H1 (cell line): Measurements from ENCODE around the gene TNRC6B. TPM values are rescaled to one million over a fixed set of nuclear protein-coding genes. Genes with fewer than 3 reads are reported as not detected.

Experiments used
- CTCF ChIA-PET: fragments of 300-600 bp; sonication (Branson Sonifier 250); formaldehyde crosslinking; loops from one replicate; lab custom pipeline; 2021; ENCODE audit not compliant: partially characterized antibody; lab: Charles Lee
- POLR2A ChIA-PET: fragments of 300-600 bp; sonication (Branson Sonifier 250); formaldehyde crosslinking; loops from one replicate; lab custom pipeline; 2021; ENCODE audit warnings: inconsistent platforms; ENCODE audit not compliant: partially characterized antibody; lab: Charles Lee
- DNase-seq, 2 experiments: peaks; one replicate each; pipeline versions ENCODE4 v3.0.0 to v3.0.0-alpha.2; 2010 to 2022; ENCODE audit warnings: low spot score in 2 of 2, low read depth in 1 of 2, mixed read lengths in 1 of 2
- FAIRE-seq: peaks from 2 replicates; lab custom pipeline; 2011; peaks lifted over from hg19 to GRCh38; lab: Jason Lieb, UNC
- H2AFZ ChIP-seq: 2 replicates; pipeline ENCODE4 v1.8.1; 2012; ENCODE audit warnings: low read length, inconsistent platforms
- H2AK5ac ChIP-seq: 2 replicates; pipeline ENCODE4 v1.6.1; 2013; ENCODE audit warnings: low read depth, low read length
- H2BK120ac ChIP-seq: replicated peaks from 2 replicates; pipeline ENCODE3; 2013; ENCODE audit warnings: low read depth, low read length, inconsistent platforms
- H2BK12ac ChIP-seq: 2 replicates; pipeline ENCODE4 v1.6.1; 2013; ENCODE audit warnings: low read depth, low read length
- H2BK15ac ChIP-seq: 2 replicates; pipeline ENCODE4 v1.6.1; 2013; ENCODE audit warnings: low read length
- H2BK20ac ChIP-seq: 2 replicates; pipeline ENCODE4 v1.6.1; 2013; ENCODE audit warnings: low read length
- H2BK5ac ChIP-seq: 2 replicates; pipeline ENCODE4 v1.6.1; 2013; ENCODE audit warnings: low read depth, low read length
- H3K14ac ChIP-seq: 2 replicates; pipeline ENCODE4 v1.6.1; 2013; ENCODE audit warnings: inconsistent platforms; ENCODE audit not compliant: insufficient read length
- H3K18ac ChIP-seq: 2 replicates; pipeline ENCODE4 v1.6.1; 2013; ENCODE audit warnings: low read length; ENCODE audit errors: extremely low read depth
- H3K23ac ChIP-seq: 2 replicates; pipeline ENCODE4 v1.6.1; 2013; ENCODE audit warnings: inconsistent platforms; ENCODE audit not compliant: insufficient read length
- H3K23me2 ChIP-seq: 2 replicates; pipeline ENCODE4 v1.6.1; 2013; ENCODE audit warnings: low read depth, low read length
- H3K27ac ChIP-seq: 2 replicates; pipeline ENCODE4 v1.6.1; 2011; ENCODE audit warnings: low read depth, low read length, inconsistent platforms
- H3K27me3 ChIP-seq, 4 experiments: replicated peaks in 1 of 4; 1 replicate in 1 of 4; 2 replicates in 3 of 4; pipeline versions ENCODE4 v1.6.1 to v1.8.1; 2011 to 2013; ENCODE audit warnings: low read length in 3 of 4, mild to moderate bottlenecking in 3 of 4, inconsistent platforms in 2 of 4, mixed read lengths in 2 of 4, moderate library complexity in 1 of 4; ENCODE audit not compliant: control insufficient read depth in 3 of 4, insufficient read depth in 3 of 4; ENCODE audit errors: extremely low read depth in 1 of 4
- H3K36me3 ChIP-seq, 4 experiments: 2 replicates each; pipeline versions ENCODE4 v1.6.1 to v1.8.1; 2011 to 2013; ENCODE audit warnings: mild to moderate bottlenecking in 4 of 4, low read length in 3 of 4, moderate library complexity in 2 of 4, control low read depth in 1 of 4, inconsistent platforms in 1 of 4; ENCODE audit not compliant: insufficient read depth in 4 of 4, control insufficient read depth in 2 of 4
- H3K4ac ChIP-seq: replicated peaks from 2 replicates; pipeline ENCODE3; 2013; ENCODE audit warnings: low read length, low read depth, mixed read lengths, inconsistent platforms; ENCODE audit not compliant: insufficient read length
- H3K4me1 ChIP-seq, 4 experiments: replicated peaks in 1 of 4; 1 replicate in 1 of 4; 2 replicates in 3 of 4; pipeline versions ENCODE4 v1.6.1 to v1.8.1; 2011 to 2013; ENCODE audit warnings: low read length in 3 of 4, inconsistent platforms in 2 of 4, mixed read lengths in 1 of 4; ENCODE audit not compliant: insufficient read depth in 4 of 4, control insufficient read depth in 3 of 4
- H3K4me2 ChIP-seq, 2 experiments: 2 replicates each; pipeline versions ENCODE4 v1.6.1 to v1.8.1; 2011 to 2013; ENCODE audit warnings: low read depth in 2 of 2, low read length in 2 of 2, control low read depth in 1 of 2, inconsistent platforms in 1 of 2, mild to moderate bottlenecking in 1 of 2; ENCODE audit not compliant: insufficient read depth in 1 of 2
- H3K4me3 ChIP-seq, 4 experiments: fragments of 200-600, 300-600 bp in 1 of 4; sonication (generic), shearing (Covaris generic), sonication (Bioruptor Twin) in 1 of 4; 2 replicates each; pipeline versions ENCODE4 v1.5.1 to v1.8.1; 2011 to 2016; ENCODE audit warnings: low read length in 4 of 4, low read depth in 3 of 4, control low read depth in 2 of 4, inconsistent platforms in 2 of 4, mild to moderate bottlenecking in 2 of 4, mixed read lengths in 1 of 4, moderate library complexity in 1 of 4; ENCODE audit not compliant: insufficient read depth in 2 of 4; ENCODE audit errors: extremely low read depth in 1 of 4
- H3K56ac ChIP-seq: replicated peaks from 2 replicates; pipeline ENCODE3; 2013; ENCODE audit warnings: low read depth, mild to moderate bottlenecking, mixed read lengths, low read length, inconsistent platforms; ENCODE audit not compliant: insufficient read length
- H3K79me1 ChIP-seq: 2 replicates; pipeline ENCODE4 v1.6.1; 2013; ENCODE audit warnings: low read depth, low read length, control low read depth
- H3K79me2 ChIP-seq, 2 experiments: 2 replicates each; pipeline versions ENCODE4 v1.6.1 to v1.8.1; 2012 to 2013; ENCODE audit warnings: low read length in 2 of 2, mild to moderate bottlenecking in 2 of 2, inconsistent platforms in 1 of 2; ENCODE audit not compliant: insufficient read depth in 2 of 2, control insufficient read depth in 1 of 2
- H3K9ac ChIP-seq, 4 experiments: replicated peaks in 1 of 4; 1 replicate in 1 of 4; 2 replicates in 3 of 4; pipeline versions ENCODE4 v1.6.1 to v1.8.1; 2011 to 2013; ENCODE audit warnings: low read depth in 3 of 4, low read length in 3 of 4, control low read depth in 2 of 4, mild to moderate bottlenecking in 2 of 4, moderate library complexity in 2 of 4, inconsistent platforms in 1 of 4; ENCODE audit errors: extremely low read depth in 1 of 4
- H3K9me3 ChIP-seq, 2 experiments: 2 replicates each; pipeline versions ENCODE4 v1.6.1 to v1.8.1; 2012 to 2013; ENCODE audit warnings: mild to moderate bottlenecking in 2 of 2, moderate library complexity in 2 of 2, control low read depth in 1 of 2, inconsistent platforms in 1 of 2, low read depth in 1 of 2, low read length in 1 of 2, mixed read lengths in 1 of 2; ENCODE audit not compliant: insufficient read depth in 2 of 2
- H4K20me1 ChIP-seq, 2 experiments: replicated peaks in 1 of 2; 2 replicates each; pipeline versions ENCODE3 to v1.8.1; 2011 to 2013; ENCODE audit warnings: inconsistent platforms in 2 of 2, low read length in 2 of 2, mild to moderate bottlenecking in 1 of 2; ENCODE audit not compliant: insufficient read depth in 2 of 2, control insufficient read depth in 1 of 2
- H4K5ac ChIP-seq: 2 replicates; pipeline ENCODE4 v1.6.1; 2013; ENCODE audit warnings: low read length, low read depth, mixed read lengths, inconsistent platforms; ENCODE audit not compliant: insufficient read length
- H4K8ac ChIP-seq: 2 replicates; pipeline ENCODE4 v1.8.0; 2013; ENCODE audit warnings: mild to moderate bottlenecking, moderate library complexity, low read length, inconsistent platforms; ENCODE audit not compliant: insufficient read depth; ENCODE audit errors: extremely low read depth
- H4K91ac ChIP-seq: replicated peaks from 2 replicates; pipeline ENCODE3; 2013; ENCODE audit warnings: low read length, mixed read lengths, inconsistent platforms; ENCODE audit not compliant: insufficient read length
- CBX5 ChIP-seq: fragments of 300-800, 300-1000 bp; sonication (generic); IDR thresholded peaks from 2 replicates; pipeline ENCODE4 v1.7.1; 2016; ENCODE audit warnings: antibody characterized with exemption, low read length, low read depth
- RBBP5 ChIP-seq: IDR thresholded peaks from 2 replicates; pipeline ENCODE4 v1.7.1; 2012; ENCODE audit warnings: low read depth, mild to moderate bottlenecking, inconsistent platforms, low read length, moderate library complexity, borderline replicate concordance
- SIN3A ChIP-seq, 2 experiments: IDR thresholded peaks in 1 of 2; conservative IDR thresholded peaks in 1 of 2; 2 replicates each; pipeline ENCODE4 v1.6.1; 2011 to 2012; ENCODE audit warnings: low read length in 2 of 2, improper control_type of control experiment in 1 of 2, low read depth in 1 of 2, mild to moderate bottlenecking in 1 of 2
- TCF12 ChIP-seq: IDR thresholded peaks from 2 replicates; pipeline ENCODE4 v1.6.1; 2011; ENCODE audit warnings: low read depth, mild to moderate bottlenecking, low read length
- USF2 ChIP-seq: IDR thresholded peaks from 2 replicates; pipeline ENCODE4 v1.6.1; 2011; ENCODE audit warnings: low read length, improper control_type of control experiment
- ZNF274 ChIP-seq: IDR thresholded peaks from 2 replicates; pipeline ENCODE4 v1.7.0; 2012; ENCODE audit warnings: low read length, borderline replicate concordance; ENCODE audit errors: extremely low read depth
- WGBS, 2 experiments: shearing (Covaris generic) in 1 of 2; methylation state at CpG; one replicate each; pipeline versions ENCODE4 v1.1.6 to v1.1.7; 2013 to 2015; ENCODE audit warnings: low lambda C conversion rate in 2 of 2, mixed read lengths in 2 of 2, inconsistent platforms in 1 of 2, low coverage in 1 of 2, missing lambda C conversion rate in 1 of 2; ENCODE audit not compliant: insufficient replicate concordance in 2 of 2, insufficient coverage in 1 of 2, insufficient read length in 1 of 2; ENCODE audit errors: extremely low coverage in 1 of 2, missing lambda C conversion rate in 1 of 2; 5-methylcytosine and 5-hydroxymethylcytosine counted together
- polyA plus RNA-seq, 7 experiments: library from polyadenylated mRNA; depleted of rRNA in 3 of 7; stranded (reverse) in 5 of 7; unstranded in 2 of 7; fragments of >200 nt in 5 of 7; fragments of 200-250 nt in 2 of 7; gene quantifications; 1 replicate in 5 of 7; 2 replicates in 1 of 7; 4 replicates in 1 of 7; pipeline versions ENCODE4 v1.2.1 to v1.2.3, GENCODE V29; 2011 to 2013; ENCODE audit warnings: missing spikeins in 2 of 7, mixed read lengths in 2 of 7
- total RNA-seq: library from RNA; stranded (reverse); fragmentation: NEBNext Ultra II Directional; extraction: Animal tissue kit (Norgen Biotek cat#: 25700); gene quantifications from 2 replicates; pipeline ENCODE4 v1.2.1, GENCODE V29; 2021

TNRC6B gene
- total and polyA plus RNA-seq, 2 of the 8 experiments (the other 6 are each of a cell fraction or from before 2014, with no cell fraction given) = 12.5 to 48.9 TPM

GRCh38 chr22:40263191-40263590 is 85.5 kb downstream of the TNRC6B start:
- H3K23ac ChIP-seq = no peak overlapping the region
- no peak overlapping the region for H3K18ac ChIP-seq
- CTCF ChIA-PET = interaction anchor here (0.6 to 2.3 kb wide), 4 partner anchors 14 to 179 kb away, joined by 3 to 6 read pairs (median 4); no protein-coding TSS in a partner anchor
- H2AFZ ChIP-seq = no peak overlapping the region
- no peak overlapping the region for H2BK15ac ChIP-seq
- peaks cover 3 to 40% of the 10 kb centered on the region in 2 experiments for H3K79me2 ChIP-seq
- TF ChIP-seq RBBP5 = no peak
- no peak for TF ChIP-seq SIN3A (conservative IDR thresholded peaks at IDR 0.05 in 1 of 2, IDR thresholded peaks at IDR 0.05 in 1 of 2; ENCODE audit: low read depth in 1 of 2, low read length in 2 of 2)
- no peak for TF ChIP-seq TCF12
- TF ChIP-seq CBX5 = no peak
- TF ChIP-seq USF2 = no peak
- TF ChIP-seq ZNF274 = no peak
- TF ChIP-seq, all 59 proteins: peak for 0
- H2AK5ac ChIP-seq = no peak overlapping the region
- H2BK120ac ChIP-seq = no peak overlapping the region
- no peak overlapping the region for H4K5ac ChIP-seq
- peaks cover 6% of the 10 kb centered on the region for H3K79me1 ChIP-seq
- no peak overlapping the region for H3K9ac ChIP-seq
- no peaks in the 10 kb centered on the region for H3K23me2 ChIP-seq
- no peak overlapping the region for H3K4me3 ChIP-seq
- no peak for DNase-seq
- no peaks in the 10 kb centered on the region for H3K4me1 ChIP-seq
- no peak overlapping the region for H4K91ac ChIP-seq
- H2BK20ac ChIP-seq = no peak overlapping the region
- no peak overlapping the region for H3K14ac ChIP-seq
- POLR2A ChIA-PET = interaction anchor here (0.6 to 1.1 kb wide), 5 partner anchors 9 to 72 kb away, joined by 3 read pairs; no protein-coding TSS in a partner anchor
- WGBS, 2 experiments = 90% methylated on average over 7 of the region's 7 CpGs; no CpG with 5 or more reads in 1 of the 2 experiments
- no peak for FAIRE-seq
- peaks cover 5 to 9% of the 10 kb centered on the region in 2 experiments for H4K20me1 ChIP-seq
- no peak overlapping the region for H2BK5ac ChIP-seq
- no peak overlapping the region for H3K4ac ChIP-seq
- no peak overlapping the region for H3K4me2 ChIP-seq
- H2BK12ac ChIP-seq = no peak overlapping the region
- H3K27me3 ChIP-seq = no peaks in the 10 kb centered on the region
- no peak overlapping the region for H4K8ac ChIP-seq
- no peak overlapping the region for H3K56ac ChIP-seq
- no peak overlapping the region for H3K27ac ChIP-seq
- H3K36me3 ChIP-seq = peaks cover 8 to 42% (median 27%) of the 10 kb centered on the region in 4 experiments; a peak in 7 of 8 replicates
- H3K9me3 ChIP-seq = no peaks in the 10 kb centered on the region
